Left lung (tissue), 10 donors: Measurements from ENCODE around the gene EFCC1. TPM values are rescaled to one million over a fixed set of nuclear protein-coding genes. Genes with fewer than 3 reads are reported as not detected.

ENCODE experiments used
- ATAC-seq: fragments of 200-7000 bp; cut with Tn5 transposase; one replicate; pipeline ENCODE4 v1.9.1; 2020; ENCODE audit warnings: moderate library complexity
- DNase-seq, 4 donors: peaks; one replicate each; pipeline ENCODE4 v3.0.0-alpha.2; 2013 to 2020
- H3K27ac ChIP-seq, 2 donors: fragments of 200-600 bp; sonication (generic) in 1 of 2; one replicate each; pipeline versions ENCODE4 v1.5.0 to v1.8.0; 2020 to 2021
- H3K27me3 ChIP-seq, 2 donors: fragments of 200-600 bp; sonication (generic) in 1 of 2; one replicate each; pipeline versions ENCODE4 v1.5.0 to v1.8.0; 2020 to 2021
- H3K36me3 ChIP-seq, 2 donors: fragments of 200-600 bp; sonication (generic) in 1 of 2; one replicate each; pipeline versions ENCODE4 v1.5.0 to v1.8.0; 2020 to 2021
- H3K4me1 ChIP-seq, 2 donors: fragments of 200-600 bp; one replicate each; pipeline ENCODE4 v1.8.0; 2021
- H3K4me3 ChIP-seq, 2 donors: fragments of 200-600 bp; sonication (generic) in 1 of 2; one replicate each; pipeline versions ENCODE4 v1.5.0 to v1.8.0; 2020 to 2021; ENCODE audit warnings: mild to moderate bottlenecking in 1 of 2
- H3K9me3 ChIP-seq, 2 donors: fragments of 200-600 bp; sonication (generic) in 1 of 2; one replicate each; pipeline versions ENCODE4 v1.5.0 to v1.8.0; 2020 to 2021
- intact Hi-C, 2 donors: fragments of 100-400 bp; cut with DNase I; formaldehyde crosslinking; loops; one replicate each; pipeline versions ENCODE4 v1.11.2 to v1.14.2; 2022
- polyA plus RNA-seq, 6 donors: library from polyadenylated mRNA; unstranded; fragments of 120-200 nt; gene quantifications; one replicate each; pipeline ENCODE4 v1.2.1, GENCODE V29; 2013; ENCODE audit not compliant: insufficient read length in 6 of 6
- total RNA-seq, 2 donors: library from RNA; stranded (reverse); fragmentation: NEBNext Ultra II Directional; extraction: Animal tissue kit (Norgen Biotek cat#: 25700); gene quantifications; one replicate each; pipeline ENCODE4 v1.2.1, GENCODE V29; 2021
- TF ChIP-seq, protein P1 (sequence below), 2 donors: fragments of 200-600 bp; sonication (generic) in 1 of 2; IDR thresholded peaks; one replicate each; pipeline versions ENCODE4 v1.5.0 to v1.8.0; 2021; ENCODE audit warnings: antibody characterized with exemption in 2 of 2
- donor health status: DM: no; HTN: yes; CAD: no.
- donor health status: DM: no; HTN: no; CAD: no.

The EFCC1 gene
- total and polyA plus RNA-seq, 8 donors, result 2.7 to 16.8 (median 12.9) TPM

DNA sequence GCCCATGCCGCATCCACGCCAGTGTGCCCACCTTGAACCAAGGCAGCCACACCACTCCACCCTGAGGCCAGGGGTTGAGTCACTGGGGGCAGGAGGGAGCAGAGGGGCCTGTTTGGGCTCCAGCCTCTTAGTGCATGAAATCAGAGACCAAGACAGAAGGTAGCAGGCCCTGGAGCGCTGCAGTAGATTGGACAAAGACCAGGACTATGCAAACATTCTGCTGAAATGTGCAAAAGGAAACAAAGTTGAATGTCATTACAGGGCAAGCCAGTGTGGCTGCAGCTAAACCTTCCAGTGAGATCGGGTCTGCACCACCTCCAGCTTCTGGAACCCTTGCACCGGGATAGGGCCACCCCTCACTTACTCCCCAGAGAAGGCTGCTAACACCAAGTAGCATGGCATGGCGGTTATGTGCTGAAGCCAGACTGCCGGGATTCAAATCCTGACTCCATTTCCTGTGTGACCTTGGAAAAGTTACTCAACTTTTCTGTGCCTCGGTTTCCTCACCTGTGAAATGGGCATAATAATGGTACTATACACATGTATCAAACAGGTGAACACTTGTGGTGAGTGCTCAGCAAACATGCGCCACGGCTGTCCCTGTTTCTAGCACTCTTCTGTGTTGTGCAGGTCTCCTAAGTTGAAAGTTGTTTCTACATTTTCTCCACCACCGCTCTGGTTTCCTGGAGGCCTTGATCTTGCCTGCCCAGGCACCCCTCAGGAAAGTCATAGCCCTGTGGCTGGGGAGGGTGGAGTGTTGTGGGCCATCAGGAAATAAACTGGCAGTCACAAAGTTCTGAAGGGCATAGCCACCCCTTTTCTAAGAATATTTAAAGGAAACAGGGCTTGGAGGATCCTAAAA lies 34.5 kb downstream of the EFCC1 start:
- Histone ChIP-seq H3K9me3 (no peaks in the 10 kb centered on the region), H3K4me1 (no peaks in the 10 kb centered on the region), H3K27me3 (no peaks in the 10 kb centered on the region), H3K4me3 (no peak overlapping the region), H3K27ac (no peak overlapping the region), H3K36me3 (no peaks in the 10 kb centered on the region)
- intact Hi-C loops, result no loop called here
- DNase-seq (no peak), ATAC-seq (no peak)
- TF ChIP-seq, protein P1, sequence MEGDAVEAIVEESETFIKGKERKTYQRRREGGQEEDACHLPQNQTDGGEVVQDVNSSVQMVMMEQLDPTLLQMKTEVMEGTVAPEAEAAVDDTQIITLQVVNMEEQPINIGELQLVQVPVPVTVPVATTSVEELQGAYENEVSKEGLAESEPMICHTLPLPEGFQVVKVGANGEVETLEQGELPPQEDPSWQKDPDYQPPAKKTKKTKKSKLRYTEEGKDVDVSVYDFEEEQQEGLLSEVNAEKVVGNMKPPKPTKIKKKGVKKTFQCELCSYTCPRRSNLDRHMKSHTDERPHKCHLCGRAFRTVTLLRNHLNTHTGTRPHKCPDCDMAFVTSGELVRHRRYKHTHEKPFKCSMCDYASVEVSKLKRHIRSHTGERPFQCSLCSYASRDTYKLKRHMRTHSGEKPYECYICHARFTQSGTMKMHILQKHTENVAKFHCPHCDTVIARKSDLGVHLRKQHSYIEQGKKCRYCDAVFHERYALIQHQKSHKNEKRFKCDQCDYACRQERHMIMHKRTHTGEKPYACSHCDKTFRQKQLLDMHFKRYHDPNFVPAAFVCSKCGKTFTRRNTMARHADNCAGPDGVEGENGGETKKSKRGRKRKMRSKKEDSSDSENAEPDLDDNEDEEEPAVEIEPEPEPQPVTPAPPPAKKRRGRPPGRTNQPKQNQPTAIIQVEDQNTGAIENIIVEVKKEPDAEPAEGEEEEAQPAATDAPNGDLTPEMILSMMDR (IDR thresholded peaks at IDR 0.05), result no peak

DNA sequence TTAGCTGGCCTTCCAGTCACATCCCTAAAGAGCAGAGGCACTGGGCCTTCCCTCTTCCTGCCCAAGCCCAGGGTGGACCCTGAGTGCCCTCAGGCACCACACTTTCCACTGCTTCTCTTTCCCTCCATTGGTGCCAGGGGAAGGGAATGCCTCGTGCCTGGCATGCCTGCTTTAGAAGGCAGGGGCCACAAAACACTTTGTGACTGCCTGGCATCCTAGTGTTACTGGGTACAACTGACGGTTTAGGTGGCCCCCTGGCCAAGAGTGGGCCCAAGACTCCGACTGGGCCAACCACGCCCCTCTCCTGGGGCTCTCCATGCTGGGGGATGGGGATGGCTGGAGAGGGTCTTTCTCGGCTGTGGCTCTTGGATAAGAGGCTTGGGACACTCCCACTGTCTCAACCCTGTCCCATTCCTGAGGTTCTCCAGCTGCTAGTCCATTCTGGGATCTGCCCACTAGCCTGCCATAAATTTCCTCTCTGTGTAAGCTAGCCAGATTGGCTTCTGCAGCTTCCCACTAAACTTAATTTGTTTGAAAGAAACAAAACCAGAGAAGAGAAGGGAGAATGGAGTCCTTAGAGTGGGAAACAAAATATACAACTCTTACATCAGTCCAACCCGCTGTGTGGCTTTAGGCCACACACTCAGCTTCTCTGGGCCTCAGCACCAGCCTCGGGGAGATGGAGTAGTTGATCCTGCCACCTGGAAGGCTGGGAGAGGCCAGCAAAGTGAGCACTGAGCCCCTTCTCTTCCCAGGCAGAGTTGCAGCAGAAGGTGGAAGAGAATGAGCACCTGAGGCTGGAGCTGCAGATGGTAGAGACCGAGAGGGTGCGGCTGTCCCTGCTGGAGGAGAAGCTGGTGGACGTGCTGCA lies 35.4 kb downstream of the EFCC1 start:
- H3K4me3 ChIP-seq, result no peak overlapping the region
- ATAC-seq (no peak), DNase-seq (no peak)
- no peaks in the 10 kb centered on the region for H3K27me3 ChIP-seq
- H3K27ac ChIP-seq, result no peak overlapping the region
- H3K9me3 ChIP-seq, result no peaks in the 10 kb centered on the region
- no peaks in the 10 kb centered on the region for H3K36me3 ChIP-seq
- H3K4me1 ChIP-seq, result no peaks in the 10 kb centered on the region
- TF ChIP-seq, protein P1 (IDR thresholded peaks at IDR 0.05), result no peak
- intact Hi-C loops, result no loop called here

DNA sequence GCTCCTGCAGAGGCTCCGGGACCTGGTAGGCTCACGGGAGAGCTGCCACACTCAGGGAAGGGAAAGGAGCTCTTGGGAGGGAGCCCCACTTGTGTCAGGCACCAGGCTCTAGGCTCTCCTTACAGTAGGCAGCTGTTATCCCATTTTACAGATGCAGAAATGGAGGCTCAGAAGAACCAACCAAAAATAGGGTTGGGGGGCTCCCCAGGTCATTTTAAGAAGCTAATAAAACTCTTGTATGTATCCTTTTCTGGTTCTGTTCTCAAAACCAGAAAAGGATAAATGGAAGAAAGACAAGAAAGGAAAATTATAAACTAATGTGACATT lies 36.0 kb downstream of the EFCC1 start:
- intact Hi-C loops, result no loop called here
- TF ChIP-seq, protein P1 (IDR thresholded peaks at IDR 0.05), result no peak
- ATAC-seq, result no peak
- Histone ChIP-seq H3K4me3 (no peak overlapping the region), H3K9me3 (no peaks in the 10 kb centered on the region), H3K36me3 (no peaks in the 10 kb centered on the region), H3K4me1 (no peaks in the 10 kb centered on the region), H3K27ac (no peak overlapping the region), H3K27me3 (no peaks in the 10 kb centered on the region)
- no peak for DNase-seq

DNA sequence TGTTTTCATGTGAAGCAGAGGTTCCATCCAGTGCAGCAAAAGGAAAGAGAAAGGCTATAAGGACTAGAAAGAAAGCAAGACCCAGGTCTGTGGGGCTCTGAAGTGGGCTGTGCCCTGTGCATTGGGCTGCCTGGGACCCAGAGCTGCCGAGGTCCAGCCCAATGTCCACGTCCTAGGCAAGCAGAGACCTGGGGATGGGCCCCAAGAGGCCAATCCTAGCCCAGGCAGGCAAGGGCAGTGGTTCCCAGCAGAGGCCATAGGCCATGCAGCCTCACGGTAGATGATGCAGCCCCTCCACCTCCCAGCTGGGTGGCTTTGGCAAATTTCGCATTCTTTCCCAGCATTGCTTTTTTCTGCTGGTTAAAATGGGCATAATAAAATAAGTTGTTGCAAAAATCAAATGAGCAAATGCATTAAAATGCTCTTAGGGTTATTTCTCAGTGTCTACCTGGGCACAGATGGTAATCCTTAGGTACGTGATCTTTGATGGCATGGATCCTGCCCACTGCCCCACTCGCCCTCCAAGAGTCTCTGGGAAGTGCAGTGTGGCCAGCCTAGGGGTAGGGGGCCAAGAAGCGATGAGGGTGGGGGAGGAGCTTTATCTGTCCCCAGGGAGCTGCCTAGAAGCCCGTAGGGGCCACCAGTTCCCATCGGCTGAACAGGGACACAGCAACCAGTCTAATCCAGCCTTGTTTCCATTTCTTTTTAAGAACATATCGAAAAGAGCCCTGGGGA lies 37.2 kb downstream of the EFCC1 start:
- Histone ChIP-seq H3K27me3 (no peaks in the 10 kb centered on the region), H3K4me1 (no peaks in the 10 kb centered on the region), H3K27ac (no peak overlapping the region), H3K9me3 (no peaks in the 10 kb centered on the region), H3K4me3 (no peak overlapping the region), H3K36me3 (no peaks in the 10 kb centered on the region)
- TF ChIP-seq, protein P1 (IDR thresholded peaks at IDR 0.05), result no peak
- DNase-seq, result no peak
- ATAC-seq, result no peak
- intact Hi-C loops, result no loop called here
